DOHH2 (cell line): Measurements from ENCODE around the gene LGALS12.

ENCODE experiments used
- H3F3A ChIP-seq: fragments of 200-600 bp; sonication (generic), shearing (Covaris generic); 2 replicates; pipeline ENCODE4 v1.6.0; 2016; ENCODE audit warnings: antibody characterized with exemption, mild to moderate bottlenecking; ENCODE audit not compliant: control insufficient read depth, insufficient read depth
- H3K27ac ChIP-seq: fragments of 200-600 bp; sonication (generic); 2 replicates; pipeline ENCODE4 v1.5.1; 2014; ENCODE audit warnings: low read depth, mild to moderate bottlenecking, low read length, moderate library complexity
- H3K27me3 ChIP-seq: fragments of 200-600 bp; sonication (generic); 2 replicates; pipeline ENCODE4 v1.6.1; 2014; ENCODE audit warnings: mild to moderate bottlenecking, low read length, mixed read lengths; ENCODE audit not compliant: control insufficient read depth
- H3K36me3 ChIP-seq: fragments of 200-600 bp; sonication (generic); 2 replicates; pipeline ENCODE4 v1.6.1; 2014; ENCODE audit warnings: mild to moderate bottlenecking, low read length, moderate library complexity, mixed read lengths; ENCODE audit not compliant: control insufficient read depth
- H3K4me1 ChIP-seq: fragments of 200-600 bp; sonication (generic); 2 replicates; pipeline ENCODE4 v1.6.1; 2014; ENCODE audit warnings: mild to moderate bottlenecking, low read length, mixed read lengths; ENCODE audit not compliant: control insufficient read depth
- H3K4me2 ChIP-seq: fragments of 200-600 bp; sonication (generic); 2 replicates; pipeline ENCODE4 v1.6.0; 2014; ENCODE audit warnings: mild to moderate bottlenecking, low read length, moderate library complexity
- H3K4me3 ChIP-seq: fragments of 200-600 bp; sonication (generic); 2 replicates; pipeline ENCODE4 v1.5.1; 2014; ENCODE audit warnings: mild to moderate bottlenecking, low read length, mixed read lengths
- H3K79me2 ChIP-seq: fragments of 200-600 bp; sonication (generic); 2 replicates; pipeline ENCODE4 v1.6.1; 2014; ENCODE audit warnings: mild to moderate bottlenecking, low read length, mixed read lengths; ENCODE audit not compliant: control insufficient read depth
- H3K9me2 ChIP-seq: fragments of 200-600 bp; sonication (generic); replicated peaks from 2 replicates; pipeline ENCODE4 v1.6.1; 2014; ENCODE audit warnings: mild to moderate bottlenecking, low read length, mixed read lengths; ENCODE audit not compliant: control insufficient read depth
- H3K9me3 ChIP-seq: fragments of 200-600 bp; sonication (generic); 2 replicates; pipeline ENCODE4 v1.6.1; 2014; ENCODE audit warnings: antibody characterized with exemption, low read length, mixed read lengths; ENCODE audit not compliant: control insufficient read depth, insufficient read depth
- H4K20me1 ChIP-seq: fragments of 200-600 bp; sonication (generic); 2 replicates; pipeline ENCODE4 v1.6.0; 2014; ENCODE audit warnings: low read depth, mild to moderate bottlenecking, antibody characterized with exemption, low read length, moderate library complexity; ENCODE audit not compliant: control insufficient read depth, insufficient read depth
- CTCF ChIP-seq: fragments of 200-600 bp; sonication (generic); IDR thresholded peaks from one replicate; pipeline ENCODE4 v1.5.1; 2014; ENCODE audit warnings: antibody characterized with exemption, mild to moderate bottlenecking, low read depth, low read length; ENCODE audit not compliant: poor library complexity, severe bottlenecking
- EZH2phosphoT487 ChIP-seq: fragments of 200-600 bp; sonication (generic); IDR thresholded peaks from 2 replicates; pipeline ENCODE4 v1.6.1; 2017; ENCODE audit warnings: borderline replicate concordance, mild to moderate bottlenecking, antibody characterized with exemption, low read length, moderate library complexity, mixed read lengths

LGALS12 gene

GRCh38 chr11:63470311-63470710 is 35.6 kb upstream of the LGALS12 start:
- TF ChIP-seq EZH2phosphoT487 (no peak), CTCF (no peak)
- H4K20me1 ChIP-seq = no peaks in the 10 kb centered on the region
- no peaks in the 10 kb centered on the region for H3K9me2 ChIP-seq
- no peaks in the 10 kb centered on the region for H3K36me3 ChIP-seq
- no peaks in the 10 kb centered on the region for H3K4me1 ChIP-seq
- H3K4me2 ChIP-seq = no peak overlapping the region
- H3K27ac ChIP-seq = no peak overlapping the region
- H3K9me3 ChIP-seq = no peaks in the 10 kb centered on the region
- H3F3A ChIP-seq = no peaks in the 10 kb centered on the region
- peaks cover 4% of the 10 kb centered on the region for H3K27me3 ChIP-seq
- no peak overlapping the region for H3K4me3 ChIP-seq
- H3K79me2 ChIP-seq = no peaks in the 10 kb centered on the region

GRCh38 chr11:63472372-63472771 is 33.5 kb upstream of the LGALS12 start:
- H4K20me1 ChIP-seq = no peaks in the 10 kb centered on the region
- no peaks in the 10 kb centered on the region for H3K9me2 ChIP-seq
- H3K36me3 ChIP-seq = no peaks in the 10 kb centered on the region
- H3K9me3 ChIP-seq = no peaks in the 10 kb centered on the region
- H3K79me2 ChIP-seq = no peaks in the 10 kb centered on the region
- no peak overlapping the region for H3K27ac ChIP-seq
- no peaks in the 10 kb centered on the region for H3K4me1 ChIP-seq
- H3K27me3 ChIP-seq = no peaks in the 10 kb centered on the region; the same call in 1 of the 2 replicates
- H3K4me2 ChIP-seq = no peak overlapping the region
- no peak overlapping the region for H3K4me3 ChIP-seq
- H3F3A ChIP-seq = no peaks in the 10 kb centered on the region
- no peak for TF ChIP-seq CTCF
- TF ChIP-seq EZH2phosphoT487 = no peak

DNA sequence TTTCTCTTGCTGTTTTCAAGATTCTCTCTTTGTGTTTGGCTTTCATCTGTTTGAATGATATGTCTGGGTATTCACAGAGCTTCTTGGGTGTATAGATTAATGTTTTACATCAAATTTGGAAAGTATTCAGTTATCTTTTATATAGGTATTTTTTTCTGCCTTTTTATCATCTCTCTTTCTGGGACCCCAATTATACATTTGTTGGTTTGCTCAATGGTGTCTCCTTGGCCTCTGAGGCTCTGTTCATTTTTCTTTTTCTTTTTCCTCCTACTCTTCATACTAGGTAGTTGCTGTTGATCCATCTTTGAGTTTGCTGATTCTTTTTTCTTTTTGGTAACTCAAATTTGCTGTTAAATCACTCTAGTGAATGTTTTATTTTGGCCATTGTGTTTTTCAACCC is 29.3 kb upstream of the LGALS12 start:
- no peak overlapping the region for H3K4me3 ChIP-seq
- no peaks in the 10 kb centered on the region for H3F3A ChIP-seq
- peaks cover 6% of the 10 kb centered on the region for H3K27me3 ChIP-seq
- no peak for TF ChIP-seq CTCF
- TF ChIP-seq EZH2phosphoT487 = no peak
- no peak overlapping the region for H3K27ac ChIP-seq
- no peaks in the 10 kb centered on the region for H3K4me1 ChIP-seq
- H3K9me3 ChIP-seq = no peaks in the 10 kb centered on the region
- no peaks in the 10 kb centered on the region for H3K9me2 ChIP-seq
- H4K20me1 ChIP-seq = no peaks in the 10 kb centered on the region
- no peaks in the 10 kb centered on the region for H3K79me2 ChIP-seq
- H3K4me2 ChIP-seq = no peak overlapping the region
- no peaks in the 10 kb centered on the region for H3K36me3 ChIP-seq

GRCh38 chr11:63478896-63479295 is 27.0 kb upstream of the LGALS12 start:
- H3K79me2 ChIP-seq = no peaks in the 10 kb centered on the region
- H3K9me2 ChIP-seq = no peaks in the 10 kb centered on the region
- H3K27me3 ChIP-seq = peaks cover 6% of the 10 kb centered on the region
- no peaks in the 10 kb centered on the region for H3K9me3 ChIP-seq
- no peak overlapping the region for H3K27ac ChIP-seq
- H3F3A ChIP-seq = no peaks in the 10 kb centered on the region
- H4K20me1 ChIP-seq = no peaks in the 10 kb centered on the region
- H3K4me1 ChIP-seq = no peaks in the 10 kb centered on the region
- TF ChIP-seq CTCF = peak; percentile 89
- no peak for TF ChIP-seq EZH2phosphoT487
- H3K36me3 ChIP-seq = no peaks in the 10 kb centered on the region
- no peak overlapping the region for H3K4me2 ChIP-seq
- no peak overlapping the region for H3K4me3 ChIP-seq
